Astrocyte (in vitro differentiated cells and primary cell): ENCODE measurements around the gene CLN5. TPM values are rescaled to one million over a fixed set of nuclear protein-coding genes. Genes with fewer than 3 reads are reported as not detected.
"Not testable (repeated sequence)": the region's sequence is repeated elsewhere in the genome, so short reads cannot be mapped to it uniquely, and the experiment has no call there.

ENCODE experiments used
- DNase-seq: peaks from one replicate; pipeline ENCODE4 v3.0.0-alpha.2; 2010; ENCODE audit warnings: low read depth
- FAIRE-seq: peaks from 2 replicates; lab custom pipeline; 2011; peaks lifted over from hg19 to GRCh38; lab: Jason Lieb, UNC
- H2AFZ ChIP-seq: 2 replicates; pipeline ENCODE4 v1.6.0; 2012; ENCODE audit warnings: low read depth, low read length, inconsistent platforms
- H3K27ac ChIP-seq: 2 replicates; pipeline ENCODE4 v1.5.1; 2011; ENCODE audit warnings: low read depth, low read length, inconsistent platforms
- H3K27me3 ChIP-seq: 2 replicates; pipeline ENCODE4 v1.6.0; 2011; ENCODE audit warnings: low read length, inconsistent platforms; ENCODE audit not compliant: insufficient read depth
- H3K36me3 ChIP-seq: 2 replicates; pipeline ENCODE4 v1.5.1; 2011; ENCODE audit warnings: low read length, inconsistent platforms; ENCODE audit not compliant: insufficient read depth
- H3K4me1 ChIP-seq: 2 replicates; pipeline ENCODE4 v1.5.1; 2011; ENCODE audit warnings: low read length, inconsistent platforms; ENCODE audit not compliant: insufficient read depth
- H3K4me2 ChIP-seq: 2 replicates; pipeline ENCODE4 v1.6.0; 2012; ENCODE audit warnings: low read length, inconsistent platforms
- H3K4me3 ChIP-seq: 2 replicates; pipeline ENCODE4 v1.5.1; 2011; ENCODE audit warnings: low read depth, mild to moderate bottlenecking, low read length, inconsistent platforms; ENCODE audit not compliant: insufficient read depth
- H3K79me2 ChIP-seq: 2 replicates; pipeline ENCODE4 v1.6.0; 2012; ENCODE audit warnings: mild to moderate bottlenecking, low read length, inconsistent platforms; ENCODE audit not compliant: insufficient read depth
- H3K9ac ChIP-seq: 2 replicates; pipeline ENCODE4 v1.6.0; 2012; ENCODE audit warnings: mild to moderate bottlenecking, low read length, inconsistent platforms
- H3K9me3 ChIP-seq: 2 replicates; pipeline ENCODE4 v1.5.1; 2012; ENCODE audit warnings: low read depth, mild to moderate bottlenecking, low read length, inconsistent platforms; ENCODE audit not compliant: insufficient read depth
- H4K20me1 ChIP-seq: 2 replicates; pipeline ENCODE4 v1.6.0; 2012; ENCODE audit warnings: low read length, inconsistent platforms; ENCODE audit not compliant: insufficient read depth
- H3K27ac Mint-ChIP-seq: one replicate; pipeline ENCODE4 v1.8.0; 2021; ENCODE audit warnings: mild to moderate bottlenecking, mixed read lengths; ENCODE audit not compliant: unreplicated experiment
- H3K27me3 Mint-ChIP-seq: one replicate; pipeline ENCODE4 v1.8.0; 2021; ENCODE audit warnings: low read depth, mixed read lengths; ENCODE audit not compliant: unreplicated experiment
- H3K36me3 Mint-ChIP-seq: one replicate; pipeline ENCODE4 v1.8.0; 2021; ENCODE audit warnings: low read depth, mixed read lengths; ENCODE audit not compliant: unreplicated experiment
- H3K4me1 Mint-ChIP-seq: one replicate; pipeline ENCODE4 v1.8.0; 2021; ENCODE audit warnings: low read depth, mixed read lengths; ENCODE audit not compliant: unreplicated experiment
- H3K4me3 Mint-ChIP-seq: one replicate; pipeline ENCODE4 v1.8.0; 2021; ENCODE audit warnings: mild to moderate bottlenecking, moderate library complexity, mixed read lengths; ENCODE audit not compliant: unreplicated experiment
- H3K9me3 Mint-ChIP-seq: one replicate; pipeline ENCODE4 v1.8.0; 2021; ENCODE audit warnings: mild to moderate bottlenecking, mixed read lengths; ENCODE audit not compliant: unreplicated experiment
- EZH2 ChIP-seq: IDR thresholded peaks from 2 replicates; pipeline ENCODE4 v1.6.1; 2012; ENCODE audit warnings: mild to moderate bottlenecking, low read length, inconsistent platforms; ENCODE audit not compliant: insufficient read depth
- total RNA-seq: library from RNA; stranded (reverse); gene quantifications from 2 replicates; pipeline ENCODE4 v1.2.1, GENCODE V29; 2021
- TF ChIP-seq, protein P1 (sequence below): IDR thresholded peaks from 2 replicates; pipeline ENCODE4 v1.5.1; 2011; ENCODE audit warnings: low read depth, mild to moderate bottlenecking, inconsistent platforms, low read length, moderate library complexity; ENCODE audit not compliant: insufficient read depth

CLN5 gene
- total RNA-seq, 1 donor from 2014 or later = 32.9 TPM

DNA sequence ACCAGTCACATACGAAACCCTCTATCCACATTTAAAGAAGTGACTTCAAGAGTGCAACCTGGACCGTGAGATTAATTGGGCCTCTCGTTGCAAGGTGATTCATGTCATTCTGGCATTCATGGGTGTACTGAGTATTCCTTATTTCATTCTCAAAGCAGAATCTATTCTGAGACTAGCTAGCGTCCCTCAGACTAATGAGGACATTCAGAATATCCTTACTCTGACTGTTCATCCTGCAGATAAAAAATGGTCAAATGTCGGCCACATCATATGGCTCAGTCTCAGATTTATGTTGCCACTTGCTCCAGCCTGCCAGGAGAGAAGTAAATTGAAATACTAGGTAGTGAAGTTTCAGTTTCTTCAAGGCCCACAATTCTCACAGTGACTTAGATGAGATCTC is 36.2 kb upstream of the CLN5 start:
- FAIRE-seq (no peak), DNase-seq (no peak)
- no peak overlapping the region for H3K4me3 Mint-ChIP-seq
- Histone ChIP-seq H3K36me3 (no peaks in the 10 kb centered on the region), H3K9me3 (peaks cover 13% of the 10 kb centered on the region), H3K4me2 (no peak overlapping the region), H3K27ac (no peak overlapping the region), H3K27me3 (peaks cover 2% of the 10 kb centered on the region), H4K20me1 (no peaks in the 10 kb centered on the region), H3K9ac (no peak overlapping the region), H3K4me3 (no peak overlapping the region), H2AFZ (no peak overlapping the region), H3K4me1 (no peaks in the 10 kb centered on the region), H3K79me2 (no peaks in the 10 kb centered on the region)
- no peak overlapping the region for H3K27ac Mint-ChIP-seq
- H3K27me3 Mint-ChIP-seq = peaks cover 2% of the 10 kb centered on the region
- peaks cover 12% of the 10 kb centered on the region for H3K9me3 Mint-ChIP-seq
- H3K36me3 Mint-ChIP-seq = peaks cover 2% of the 10 kb centered on the region
- TF ChIP-seq EZH2 = no peak
- TF ChIP-seq, protein P1, sequence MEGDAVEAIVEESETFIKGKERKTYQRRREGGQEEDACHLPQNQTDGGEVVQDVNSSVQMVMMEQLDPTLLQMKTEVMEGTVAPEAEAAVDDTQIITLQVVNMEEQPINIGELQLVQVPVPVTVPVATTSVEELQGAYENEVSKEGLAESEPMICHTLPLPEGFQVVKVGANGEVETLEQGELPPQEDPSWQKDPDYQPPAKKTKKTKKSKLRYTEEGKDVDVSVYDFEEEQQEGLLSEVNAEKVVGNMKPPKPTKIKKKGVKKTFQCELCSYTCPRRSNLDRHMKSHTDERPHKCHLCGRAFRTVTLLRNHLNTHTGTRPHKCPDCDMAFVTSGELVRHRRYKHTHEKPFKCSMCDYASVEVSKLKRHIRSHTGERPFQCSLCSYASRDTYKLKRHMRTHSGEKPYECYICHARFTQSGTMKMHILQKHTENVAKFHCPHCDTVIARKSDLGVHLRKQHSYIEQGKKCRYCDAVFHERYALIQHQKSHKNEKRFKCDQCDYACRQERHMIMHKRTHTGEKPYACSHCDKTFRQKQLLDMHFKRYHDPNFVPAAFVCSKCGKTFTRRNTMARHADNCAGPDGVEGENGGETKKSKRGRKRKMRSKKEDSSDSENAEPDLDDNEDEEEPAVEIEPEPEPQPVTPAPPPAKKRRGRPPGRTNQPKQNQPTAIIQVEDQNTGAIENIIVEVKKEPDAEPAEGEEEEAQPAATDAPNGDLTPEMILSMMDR = no peak
- no peaks in the 10 kb centered on the region for H3K4me1 Mint-ChIP-seq

DNA sequence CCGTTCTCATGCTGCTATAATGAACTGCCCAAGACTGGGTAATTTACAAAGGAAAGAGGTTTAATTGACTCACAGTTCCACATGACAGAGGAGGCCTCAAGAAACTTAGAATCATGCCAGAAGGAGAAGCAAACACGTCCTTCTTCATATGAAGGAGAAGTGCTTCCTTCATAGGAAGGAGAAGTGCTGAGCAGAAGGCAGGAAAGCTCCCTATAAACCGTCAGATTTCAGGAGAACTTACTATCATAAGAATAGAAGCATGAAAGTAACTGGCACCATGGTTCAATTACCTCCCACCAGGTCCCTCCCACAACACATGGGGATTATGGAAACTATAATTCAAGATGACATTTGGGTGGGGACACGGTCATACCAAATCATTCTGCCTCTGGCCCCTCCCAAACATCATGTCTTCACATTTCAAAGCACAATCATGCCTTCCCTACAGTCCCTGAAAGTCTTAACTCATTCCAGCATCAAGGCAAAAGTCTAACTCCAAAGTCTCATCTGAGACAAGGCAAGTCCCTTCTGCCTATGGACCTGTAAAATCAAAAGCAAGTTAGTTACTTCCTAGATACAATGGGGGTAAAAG is 32.9 kb upstream of the CLN5 start:
- Mint-ChIP-seq H3K9me3 (peaks cover 13% of the 10 kb centered on the region), H3K36me3 (peaks cover 2% of the 10 kb centered on the region), H3K4me3 (no peak overlapping the region), H3K4me1 (no peaks in the 10 kb centered on the region), H3K27ac (no peak overlapping the region), H3K27me3 (no peaks in the 10 kb centered on the region)
- Histone ChIP-seq H3K4me2 (no peak overlapping the region), H3K27me3 (no peaks in the 10 kb centered on the region), H3K79me2 (no peaks in the 10 kb centered on the region), H3K4me3 (no peak overlapping the region), H3K36me3 (no peaks in the 10 kb centered on the region), H2AFZ (no peak overlapping the region), H3K4me1 (no peaks in the 10 kb centered on the region), H3K27ac (no peak overlapping the region), H4K20me1 (no peaks in the 10 kb centered on the region), H3K9ac (no peak overlapping the region), H3K9me3 (peaks cover 13% of the 10 kb centered on the region)
- no peak for TF ChIP-seq EZH2
- TF ChIP-seq, protein P1 = no peak
- FAIRE-seq = no peak
- DNase-seq = no peak

DNA sequence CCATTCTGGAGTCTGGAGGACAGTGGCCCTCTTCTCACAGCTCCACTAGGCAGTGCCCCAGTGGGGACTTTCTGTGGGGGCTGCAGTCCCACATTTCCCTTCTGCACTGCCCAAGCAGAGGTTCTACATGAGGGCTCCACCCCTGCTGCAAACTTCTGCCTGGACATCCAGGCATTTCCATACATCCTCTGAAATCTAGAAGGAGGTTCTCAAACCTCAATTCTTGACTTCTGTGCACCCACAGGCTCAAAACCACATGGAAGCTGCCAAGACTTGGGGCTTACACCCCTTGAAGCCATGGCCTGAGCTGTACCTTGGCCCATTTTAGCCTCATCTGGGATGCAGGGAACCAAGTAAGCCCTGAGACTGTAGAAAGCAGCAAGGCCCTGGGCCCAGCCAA is 32.1 kb upstream of the CLN5 start:
- H3K79me2 ChIP-seq, H3K27me3 ChIP-seq, H3K4me1 ChIP-seq, FAIRE-seq, H3K27ac ChIP-seq, H3K4me3 ChIP-seq, H3K4me3 Mint-ChIP-seq, H3K36me3 ChIP-seq, DNase-seq, H3K4me1 Mint-ChIP-seq, H2AFZ ChIP-seq, H3K9ac ChIP-seq, H3K4me2 ChIP-seq, H3K27ac Mint-ChIP-seq, H3K27me3 Mint-ChIP-seq, H3K36me3 Mint-ChIP-seq, H4K20me1 ChIP-seq: not testable (repeated sequence)
- peaks cover 13% of the 10 kb centered on the region for H3K9me3 ChIP-seq
- H3K9me3 Mint-ChIP-seq = peaks cover 13% of the 10 kb centered on the region
